Hippocampal formation (tissue), 2 donors: Measurements from ENCODE around the gene MS4A14.
"Not testable (repeated sequence)": the region's sequence is repeated elsewhere in the genome, so short reads cannot be mapped to it uniquely, and the experiment has no call there.

ENCODE experiments used
- DNase-seq, 2 donors: peaks; one replicate each; lab custom pipeline; 2025; lab: John Stamatoyannopoulos, UW

Gene MS4A14

GRCh38 chr11:60396382-60396781 is at the start of gene MS4A14:
Gene MS4A14, plus strand, starts transcription at chr11:60396459. Its CDS starts 120 bp downstream, at chr11:60396579.
- DNase-seq: no peak

GRCh38 chr11:60347084-60347797 is 49.0 kb upstream of the MS4A14 start:
- no peak for DNase-seq

GRCh38 chr11:60348116-60348515 is 48.1 kb upstream of the MS4A14 start:
- DNase-seq: no peak

GRCh38 chr11:60349990-60350389 is 46.3 kb upstream of the MS4A14 start:
- peak in 1 of 2 donors; percentile 20 for DNase-seq

GRCh38 chr11:60357771-60358170 is 38.5 kb upstream of the MS4A14 start:
- DNase-seq: no peak

- DNase-seq: no peak
Observed at GRCh38 chr11:60360621-60361020, 35.6 kb upstream of the MS4A14 start.

GRCh38 chr11:60362241-60362640 is 34.0 kb upstream of the MS4A14 start:
- no peak for DNase-seq

- DNase-seq: peak; percentile 20 to 39
Observed at GRCh38 chr11:60363542-60364470, 32.5 kb upstream of the MS4A14 start.

GRCh38 chr11:60366262-60366904 is 29.9 kb upstream of the MS4A14 start:
- not testable (repeated sequence) for DNase-seq

- no peak for DNase-seq
Observed at GRCh38 chr11:60367009-60367408, 29.2 kb upstream of the MS4A14 start.

GRCh38 chr11:60367896-60368295 is 28.4 kb upstream of the MS4A14 start:
- DNase-seq: no peak

- DNase-seq: no peak
Observed at GRCh38 chr11:60370252-60370810, 25.9 kb upstream of the MS4A14 start.

GRCh38 chr11:60370811-60371298 is 25.4 kb upstream of the MS4A14 start:
- DNase-seq: no peak

GRCh38 chr11:60371386-60371785 is 24.9 kb upstream of the MS4A14 start:
- DNase-seq: no peak

GRCh38 chr11:60371854-60372253 is 24.4 kb upstream of the MS4A14 start:
- no peak for DNase-seq

- DNase-seq: no peak
Observed at GRCh38 chr11:60372767-60373166, 23.5 kb upstream of the MS4A14 start.

GRCh38 chr11:60375316-60375715 is 20.9 kb upstream of the MS4A14 start:
- DNase-seq: no peak

- DNase-seq: no peak
Observed at GRCh38 chr11:60376601-60377000, 19.7 kb upstream of the MS4A14 start.

GRCh38 chr11:60377401-60378136 is 18.7 kb upstream of the MS4A14 start:
- peak in 1 of 2 donors; percentile 36 for DNase-seq

GRCh38 chr11:60378354-60378753 is 17.9 kb upstream of the MS4A14 start, which contains the start of gene MS4A7:
Gene MS4A7, plus strand, starts transcription at chr11:60378532. Its CDS starts 4,610 bp downstream, at chr11:60383142.
- DNase-seq: peak in 1 of 2 donors; percentile 21

GRCh38 chr11:60389279-60389910 is 6.9 kb upstream of the MS4A14 start:
- no peak for DNase-seq
